WERI-Rb-1 (cell line): ENCODE data around the gene PSMA5.

ENCODE experiments used
- DNase-seq: peaks from one replicate; pipeline ENCODE4 v3.0.0-alpha.2; 2020
- H3K27ac ChIP-seq: fragments of 250-450 bp; sonication (Bioruptor Pico); 2 replicates; pipeline ENCODE4 v1.5.1; 2020; ENCODE audit warnings: mild to moderate bottlenecking, moderate library complexity
- H3K27me3 ChIP-seq: fragments of 250-450 bp; sonication (Bioruptor Pico); 2 replicates; pipeline ENCODE4 v1.5.1; 2021; ENCODE audit warnings: mild to moderate bottlenecking, low read depth, moderate library complexity; ENCODE audit not compliant: insufficient read depth, severe bottlenecking
- H3K36me3 ChIP-seq: fragments of 250-450 bp; sonication (Bioruptor Pico); 2 replicates; pipeline ENCODE4 v1.5.1; 2020; ENCODE audit warnings: mild to moderate bottlenecking, moderate library complexity
- H3K4me3 ChIP-seq: 2 replicates; pipeline ENCODE4 v1.5.1; 2011; ENCODE audit warnings: low read depth, mild to moderate bottlenecking, control low read depth, low read length
- H3K9me3 ChIP-seq: fragments of 250-450 bp; sonication (Bioruptor Pico); 2 replicates; pipeline ENCODE4 v1.5.1; 2021; ENCODE audit warnings: mild to moderate bottlenecking, moderate library complexity; ENCODE audit not compliant: severe bottlenecking
- CTCF ChIP-seq: IDR thresholded peaks from 2 replicates; pipeline ENCODE4 v1.5.1; 2011; ENCODE audit warnings: low read depth, mild to moderate bottlenecking, control low read depth, inconsistent platforms, low read length

The PSMA5 gene

GRCh38 chr1:109372281-109372680, 54.0 kb downstream of the PSMA5 start:
- no peaks in the 10 kb centered on the region for H3K9me3 ChIP-seq
- H3K27me3 ChIP-seq, result no peaks in the 10 kb centered on the region
- no peak for DNase-seq
- H3K27ac ChIP-seq, result no peak overlapping the region
- TF ChIP-seq CTCF, result no peak
- no peak overlapping the region for H3K4me3 ChIP-seq
- peaks cover 4% of the 10 kb centered on the region for H3K36me3 ChIP-seq

- Histone ChIP-seq H3K4me3 (no peak overlapping the region), H3K27ac (no peak overlapping the region), H3K27me3 (no peaks in the 10 kb centered on the region), H3K36me3 (peaks cover 14% of the 10 kb centered on the region), H3K9me3 (no peaks in the 10 kb centered on the region)
- DNase-seq, result no peak
- TF ChIP-seq CTCF, result no peak
Observed at GRCh38 chr1:109371341-109371739, 54.9 kb downstream of the PSMA5 start.

GRCh38 chr1:109370712-109371340, 55.4 kb downstream of the PSMA5 start:
- Histone ChIP-seq H3K27ac (no peak overlapping the region), H3K4me3 (no peak overlapping the region), H3K36me3 (peaks cover 19% of the 10 kb centered on the region), H3K27me3 (no peaks in the 10 kb centered on the region), H3K9me3 (no peaks in the 10 kb centered on the region)
- no peak for TF ChIP-seq CTCF
- DNase-seq, result no peak

- no peaks in the 10 kb centered on the region for H3K27me3 ChIP-seq
- peaks cover 34% of the 10 kb centered on the region for H3K36me3 ChIP-seq
- DNase-seq, result no peak
- H3K4me3 ChIP-seq, result no peak overlapping the region
- no peak for TF ChIP-seq CTCF
- H3K27ac ChIP-seq, result no peak overlapping the region
- H3K9me3 ChIP-seq, result no peaks in the 10 kb centered on the region
Observed at GRCh38 chr1:109369167-109369746, 57.0 kb downstream of the PSMA5 start.

- no peak overlapping the region for H3K27ac ChIP-seq
- DNase-seq, result peak; percentile 14
- peak; percentile 21; the same call in 1 of the 2 replicates for TF ChIP-seq CTCF
- H3K9me3 ChIP-seq, result no peaks in the 10 kb centered on the region
- H3K4me3 ChIP-seq, result no peak overlapping the region
- H3K27me3 ChIP-seq, result no peaks in the 10 kb centered on the region
- peaks cover 42% of the 10 kb centered on the region for H3K36me3 ChIP-seq
Observed at GRCh38 chr1:109368464-109368863, 57.8 kb downstream of the PSMA5 start.

- no peak overlapping the region for H3K4me3 ChIP-seq
- DNase-seq, result no peak
- no peak for TF ChIP-seq CTCF
- peaks cover 43% of the 10 kb centered on the region for H3K36me3 ChIP-seq
- no peak overlapping the region for H3K27ac ChIP-seq
- no peaks in the 10 kb centered on the region for H3K9me3 ChIP-seq
- H3K27me3 ChIP-seq, result no peaks in the 10 kb centered on the region
Observed at GRCh38 chr1:109367626-109368025, 58.6 kb downstream of the PSMA5 start.
